BJ (cell line): Measurements from ENCODE around the gene YJEFN3. TPM values are rescaled to one million over a fixed set of nuclear protein-coding genes. Genes with fewer than 3 reads are reported as not detected.

ENCODE experiments used
- CTCF ChIA-PET: fragments of 350-600 bp; formaldehyde crosslinking; extraction: SDS; loops from one replicate; lab custom pipeline; 2021; ENCODE audit warnings: antibody characterized with exemption, inconsistent platforms; lab: Yijun Ruan, JAX
- POLR2A ChIA-PET: fragments of 300-600 bp; sonication (Branson Sonifier 250); formaldehyde crosslinking; extraction: SDS; loops from one replicate; lab custom pipeline; 2021; ENCODE audit warnings: antibody characterized with exemption; lab: Charles Lee
- DNase-seq: peaks from one replicate; pipeline ENCODE4 v3.0.0-alpha.2; 2011; ENCODE audit warnings: low read depth
- H3K27me3 ChIP-seq: 2 replicates; pipeline ENCODE4 v1.6.0; 2011; ENCODE audit warnings: low read length; ENCODE audit not compliant: control insufficient read depth, insufficient read depth
- H3K36me3 ChIP-seq: 2 replicates; pipeline ENCODE4 v1.5.1; 2011; ENCODE audit warnings: low read length; ENCODE audit not compliant: control insufficient read depth, insufficient read depth
- H3K4me3 ChIP-seq: 2 replicates; pipeline ENCODE4 v1.5.1; 2011; ENCODE audit warnings: low read depth, mild to moderate bottlenecking, control low read depth, low read length
- CTCF ChIP-seq: IDR thresholded peaks from 2 replicates; pipeline ENCODE4 v1.5.1; 2011; ENCODE audit warnings: low read depth, mild to moderate bottlenecking, control low read depth, inconsistent platforms, low read length, moderate library complexity; ENCODE audit not compliant: insufficient read depth
- polyA plus RNA-seq: library from polyadenylated mRNA; depleted of rRNA; stranded (reverse); fragments of >200 nt; gene quantifications from 2 replicates; pipeline ENCODE4 v1.2.3, GENCODE V29; 2011

The YJEFN3 gene
- polyA plus RNA-seq, 1 experiment, result 1.1 TPM

- Histone ChIP-seq H3K36me3 (no peaks in the 10 kb centered on the region), H3K4me3 (no peak overlapping the region), H3K27me3 (no peaks in the 10 kb centered on the region)
- TF ChIP-seq CTCF, result no peak
- CTCF ChIA-PET, result interaction anchor here (1.0 to 2.8 kb wide), 3 partner anchors 8 to 11 kb away, joined by 5 to 14 read pairs (median 11); no protein-coding TSS in a partner anchor
- POLR2A ChIA-PET, result no interaction called here
- no peak for DNase-seq
Observed at GRCh38 chr19:19561946-19562664, 33.4 kb downstream of the YJEFN3 start.

DNA sequence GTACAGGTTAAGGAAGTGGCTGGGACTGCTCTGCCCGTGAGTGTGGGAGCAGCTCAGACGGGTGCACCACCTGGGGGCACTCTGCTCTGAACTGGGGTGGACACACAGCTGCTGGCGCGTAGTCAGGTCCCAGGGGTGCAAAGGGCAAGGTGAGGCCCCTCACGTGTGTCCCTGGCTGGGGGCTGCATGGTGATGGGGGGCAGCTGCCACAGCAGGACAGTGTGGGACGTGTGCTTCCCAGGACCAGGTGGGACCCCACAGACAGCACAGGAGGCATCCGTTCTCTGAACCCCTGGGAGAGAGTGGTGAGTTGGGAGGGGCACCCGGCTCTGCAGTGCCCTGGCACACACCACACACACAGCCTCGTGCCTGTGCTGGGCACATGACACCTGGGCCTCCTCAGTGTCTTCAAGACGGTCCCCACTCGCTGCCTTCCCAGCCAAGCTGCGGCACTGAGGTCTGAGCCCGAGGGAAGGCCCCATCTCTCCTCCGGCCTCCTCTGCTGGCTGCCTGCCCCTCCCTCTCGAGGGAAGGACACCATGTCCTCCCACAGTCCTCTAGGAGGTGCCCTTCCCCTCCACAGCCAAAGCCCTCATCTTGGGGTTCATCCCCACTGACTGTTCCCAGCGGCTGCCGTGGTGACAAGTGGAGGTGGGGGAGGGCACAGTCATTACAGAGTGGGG is 34.1 kb downstream of the YJEFN3 start:
- ChIA-PET POLR2A (no interaction called here), CTCF (interaction anchor here (0.9 to 2.3 kb wide), 2 partner anchors 9 to 11 kb away, joined by 3 to 11 read pairs; no protein-coding TSS in a partner anchor)
- TF ChIP-seq CTCF, result no peak
- no peak for DNase-seq
- no peak overlapping the region for H3K4me3 ChIP-seq
- H3K27me3 ChIP-seq, result no peaks in the 10 kb centered on the region
- no peaks in the 10 kb centered on the region for H3K36me3 ChIP-seq

GRCh38 chr19:19563348-19563848 is 34.7 kb downstream of the YJEFN3 start:
- DNase-seq, result no peak
- Histone ChIP-seq H3K4me3 (no peak overlapping the region), H3K36me3 (no peaks in the 10 kb centered on the region), H3K27me3 (no peaks in the 10 kb centered on the region)
- POLR2A ChIA-PET, result no interaction called here
- CTCF ChIA-PET, result interaction anchor here (0.9 to 2.3 kb wide), 2 partner anchors 9 to 11 kb away, joined by 3 to 11 read pairs; no protein-coding TSS in a partner anchor
- TF ChIP-seq CTCF, result no peak

- no peak for TF ChIP-seq CTCF
- DNase-seq, result no peak
- ChIA-PET CTCF (interaction anchor here (1.1 kb wide), 1 partner anchor 11 kb away, joined by 5 read pairs; no protein-coding TSS in a partner anchor), POLR2A (interaction anchor here (0.6 kb wide), 1 partner anchor 29 kb away, joined by 3 read pairs; no protein-coding TSS in a partner anchor)
- no peaks in the 10 kb centered on the region for H3K27me3 ChIP-seq
- no peak overlapping the region for H3K4me3 ChIP-seq
- H3K36me3 ChIP-seq, result no peaks in the 10 kb centered on the region
Observed at GRCh38 chr19:19566306-19566705, 37.6 kb downstream of the YJEFN3 start.

- no peak overlapping the region for H3K4me3 ChIP-seq
- no peak for DNase-seq
- no peaks in the 10 kb centered on the region for H3K27me3 ChIP-seq
- H3K36me3 ChIP-seq, result no peaks in the 10 kb centered on the region
- CTCF ChIA-PET, result interaction anchor here (0.9 to 2.5 kb wide), 2 partner anchors 13 to 16 kb away, joined by 3 to 16 read pairs; no protein-coding TSS in a partner anchor
- TF ChIP-seq CTCF, result no peak
- POLR2A ChIA-PET, result no interaction called here
Observed at GRCh38 chr19:19567391-19567790, 38.7 kb downstream of the YJEFN3 start.
